ENCODE results near the gene CCBE1. TPM values are rescaled to one million over a fixed set of nuclear protein-coding genes. Genes with fewer than 3 reads are reported as not detected.
"Not testable (repeated sequence)": the region's sequence is repeated elsewhere in the genome, so short reads cannot be mapped to it uniquely, and the experiment has no call there.

Gene CCBE1
- total RNA-seq, 4 donors from 2014 or later, result 1.3 to 30.2 (median 8.0) TPM

DNA sequence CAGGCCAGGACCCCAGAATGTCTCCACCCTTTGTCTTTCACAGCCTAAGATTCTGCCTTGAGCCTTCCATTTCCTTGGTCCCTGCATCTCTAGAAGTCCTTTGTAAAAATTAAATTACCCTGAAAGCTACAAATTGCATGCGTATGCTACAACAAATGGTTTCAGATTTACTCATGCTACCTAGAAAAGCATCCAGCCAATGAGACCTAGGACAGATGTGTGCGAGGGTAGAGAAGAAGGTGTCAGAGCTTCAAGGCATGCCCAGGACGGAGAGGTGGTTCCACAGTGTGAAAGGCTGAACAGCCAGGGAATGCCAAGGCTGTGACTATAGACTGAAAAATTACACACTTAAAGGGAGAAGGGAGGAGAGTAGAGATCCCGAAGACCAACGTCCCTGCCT, 40.2 kb downstream of the CCBE1 start:
- DNase-seq (ENCODE audit: low spot score), result no peak
- TF ChIP-seq CTCF (IDR thresholded peaks at IDR 0.05), result no peak
- no peak for ATAC-seq (ENCODE audit: low FRiP score)

GRCh38 chr18:59656373-59656887, 40.8 kb downstream of the CCBE1 start:
- DNase-seq (ENCODE audit: low spot score), result no peak
- TF ChIP-seq CTCF (IDR thresholded peaks at IDR 0.05), result no peak
- ATAC-seq (ENCODE audit: low FRiP score), result no peak

DNA sequence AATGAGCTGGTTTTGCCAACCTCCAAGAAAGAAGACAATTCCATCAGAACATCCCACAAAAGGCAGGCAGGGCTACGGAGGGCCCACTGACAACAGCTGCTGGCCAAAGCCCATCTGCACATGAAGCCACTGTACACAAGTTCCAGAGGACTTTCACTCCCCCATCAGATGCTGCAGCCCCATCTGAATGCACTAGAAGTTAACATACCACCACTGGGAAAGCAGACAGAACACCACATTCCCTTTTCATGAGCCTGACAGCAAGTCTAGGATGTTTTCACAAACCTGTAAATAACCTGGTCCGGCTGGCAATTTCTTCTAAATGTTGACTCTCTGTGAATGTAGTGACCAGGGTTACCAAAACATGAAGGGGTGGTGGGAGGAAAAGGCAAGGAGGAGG, 41.5 kb downstream of the CCBE1 start:
- no peak for ATAC-seq (ENCODE audit: low FRiP score)
- no peak for TF ChIP-seq CTCF (IDR thresholded peaks at IDR 0.05)
- no peak for DNase-seq (ENCODE audit: low spot score)

- TF ChIP-seq CTCF (IDR thresholded peaks at IDR 0.05), result no peak
- DNase-seq (ENCODE audit: low spot score) (no peak), ATAC-seq (ENCODE audit: low FRiP score) (no peak)
These were observed 46.2 kb downstream of the CCBE1 start for GRCh38 chr18:59651071-59651470.

DNA sequence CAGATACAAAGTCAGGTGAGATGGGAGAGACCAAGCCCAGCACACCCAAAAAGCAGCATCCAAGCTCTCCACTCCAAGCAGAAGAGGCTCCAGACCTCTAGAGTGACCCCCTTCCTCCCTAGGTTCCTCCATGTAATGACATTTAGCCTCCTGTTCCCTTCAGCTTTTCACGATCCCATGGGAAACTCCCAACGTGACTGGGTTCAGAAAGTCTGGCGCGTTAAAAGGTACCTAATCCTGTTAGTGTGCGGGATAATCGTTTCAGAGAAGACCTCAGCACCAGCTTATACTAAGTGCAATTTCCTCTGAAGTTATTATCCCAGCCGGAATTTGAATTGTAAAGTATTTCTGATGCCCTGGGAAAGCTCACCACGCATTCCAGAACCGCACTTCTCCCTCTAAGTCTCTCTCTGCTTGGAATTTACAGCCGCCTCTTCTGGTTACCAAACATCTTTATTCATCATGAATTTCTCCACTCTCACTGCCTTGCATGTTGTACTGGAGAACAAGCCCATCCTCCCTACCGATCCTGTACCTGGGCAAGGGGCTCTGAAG, 46.9 kb downstream of the CCBE1 start:
- no peak for DNase-seq (ENCODE audit: low spot score)

GRCh38 chr18:59649591-59649990, 47.6 kb downstream of the CCBE1 start:
- no peak for TF ChIP-seq CTCF (IDR thresholded peaks at IDR 0.05)
- no peak for DNase-seq (ENCODE audit: low spot score)
- ATAC-seq (ENCODE audit: low FRiP score), result no peak

More for the DNA sequence above, 46.9 kb downstream of the CCBE1 start:
- no peak for ATAC-seq (ENCODE audit: low FRiP score)
- no peak for TF ChIP-seq CTCF (IDR thresholded peaks at IDR 0.05)

DNA sequence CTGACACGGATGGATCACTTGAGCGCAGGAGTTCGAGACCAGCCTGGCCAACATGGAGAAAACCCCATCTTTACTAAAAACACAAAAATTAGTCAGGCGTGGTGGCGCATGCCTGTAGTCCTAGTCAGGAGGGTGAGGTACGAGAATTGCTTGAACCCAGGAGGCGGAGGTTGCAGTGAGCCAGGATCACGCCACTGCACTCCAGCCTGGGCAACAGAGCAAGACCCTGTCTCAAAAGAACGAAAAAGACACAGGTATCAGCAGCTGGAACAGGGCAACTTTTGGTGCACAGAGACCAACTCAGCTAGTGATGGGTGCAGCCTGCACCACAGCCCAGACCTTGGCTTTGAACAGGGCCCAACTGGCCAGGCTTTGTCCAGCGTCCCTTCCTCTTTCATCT, 48.8 kb downstream of the CCBE1 start:
- DNase-seq (ENCODE audit: low spot score); ATAC-seq (ENCODE audit: low FRiP score): not testable (repeated sequence)

Measured in omental fat pad (tissue), 4 donors.